ENCODE data around the gene VSIR. TPM values are rescaled to one million over a fixed set of nuclear protein-coding genes. Genes with fewer than 3 reads are reported as not detected.

Gene VSIR
- 100 to 1,000 TPM in 1 of 2 donors, 10 to 100 TPM in 1; 55.2 to 114 TPM for total RNA-seq
- polyA plus RNA-seq, result 100 to 1,000 TPM in 1 of 2 donors, 10 to 100 TPM in 1; 32.3 to 244 TPM
- long read RNA-seq, donor 1, full-length matches to known transcripts, result 13 of 13 reads
- long read RNA-seq, donor 1, partial matches to known transcripts, result 0 of 13 reads
- long read RNA-seq, donor 1, other reads (novel, unspliced or antisense), result 0 of 13 reads
- long read RNA-seq, donor 2, full-length matches to known transcripts, result 2 of 2 reads
- long read RNA-seq, donor 2, partial matches to known transcripts, result 0 of 2 reads
- long read RNA-seq, donor 2, other reads (novel, unspliced or antisense), result 0 of 2 reads
- long read RNA-seq, donor 3, full-length matches to known transcripts, result 4 of 4 reads
- long read RNA-seq, donor 3, partial matches to known transcripts, result 0 of 4 reads
- long read RNA-seq, donor 3, other reads (novel, unspliced or antisense), result 0 of 4 reads
- long read RNA-seq, donor 4, full-length matches to known transcripts, result 2 of 7 reads
- long read RNA-seq, donor 4, partial matches to known transcripts, result 5 of 7 reads
- long read RNA-seq, donor 4, other reads (novel, unspliced or antisense), result 0 of 7 reads
- long read RNA-seq, donor 5, full-length matches to known transcripts, result 12 of 12 reads
- long read RNA-seq, donor 5, partial matches to known transcripts, result 0 of 12 reads
- long read RNA-seq, donor 5, other reads (novel, unspliced or antisense), result 0 of 12 reads

DNA sequence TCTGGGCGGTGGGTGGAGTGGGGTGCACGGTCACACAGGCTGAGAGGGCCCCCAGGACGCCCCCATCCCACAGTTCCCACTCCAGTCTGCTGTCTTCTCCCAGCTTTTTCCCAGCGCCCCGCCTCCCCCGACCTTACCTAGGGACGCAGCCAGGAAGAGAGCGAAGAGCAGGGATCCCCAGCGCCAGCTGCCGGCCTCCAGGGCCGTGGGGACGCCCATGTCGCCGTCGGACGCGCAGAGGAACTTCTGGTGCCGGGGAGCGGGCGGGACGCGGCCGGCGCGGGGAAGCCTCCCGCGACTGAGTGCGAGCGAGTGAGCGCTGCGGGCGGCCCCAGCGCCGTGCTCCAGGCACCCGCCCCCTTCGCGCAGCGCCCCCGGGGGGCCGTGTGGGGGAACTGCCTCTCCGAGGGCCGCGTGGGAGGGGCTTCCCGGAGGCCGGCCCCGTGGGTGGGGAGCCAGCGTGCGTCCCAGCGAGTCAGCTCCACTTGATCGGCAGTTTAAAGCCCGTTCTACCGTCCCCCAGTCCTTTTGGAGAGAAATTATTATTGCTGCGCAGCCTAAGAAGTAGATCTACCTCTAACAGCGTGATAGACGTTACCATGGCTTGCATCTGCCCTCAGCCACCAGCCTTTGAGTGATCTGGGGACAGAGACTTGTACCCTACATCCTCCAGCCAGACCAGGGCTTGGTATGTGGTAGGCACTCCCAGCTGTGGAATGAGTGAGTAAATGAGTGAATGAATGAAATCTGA, at the start of gene VSIR:
Gene VSIR (minus strand): TSS at position 300 of the 751 bp plus-strand sequence. CDS start 81 bp downstream, at position 219.
- 1% methylated on average over 55 of the region's 55 CpGs for WGBS, 2 donors
- peaks cover 0 to 2% (median 0%) of the 10 kb centered on the region in 3 donors for H3K27me3 ChIP-seq (ENCODE audit: control insufficient read depth in 3 of 3, insufficient read depth in 3 of 3, low read length in 2 of 3)
- TF ChIP-seq, protein P1, sequence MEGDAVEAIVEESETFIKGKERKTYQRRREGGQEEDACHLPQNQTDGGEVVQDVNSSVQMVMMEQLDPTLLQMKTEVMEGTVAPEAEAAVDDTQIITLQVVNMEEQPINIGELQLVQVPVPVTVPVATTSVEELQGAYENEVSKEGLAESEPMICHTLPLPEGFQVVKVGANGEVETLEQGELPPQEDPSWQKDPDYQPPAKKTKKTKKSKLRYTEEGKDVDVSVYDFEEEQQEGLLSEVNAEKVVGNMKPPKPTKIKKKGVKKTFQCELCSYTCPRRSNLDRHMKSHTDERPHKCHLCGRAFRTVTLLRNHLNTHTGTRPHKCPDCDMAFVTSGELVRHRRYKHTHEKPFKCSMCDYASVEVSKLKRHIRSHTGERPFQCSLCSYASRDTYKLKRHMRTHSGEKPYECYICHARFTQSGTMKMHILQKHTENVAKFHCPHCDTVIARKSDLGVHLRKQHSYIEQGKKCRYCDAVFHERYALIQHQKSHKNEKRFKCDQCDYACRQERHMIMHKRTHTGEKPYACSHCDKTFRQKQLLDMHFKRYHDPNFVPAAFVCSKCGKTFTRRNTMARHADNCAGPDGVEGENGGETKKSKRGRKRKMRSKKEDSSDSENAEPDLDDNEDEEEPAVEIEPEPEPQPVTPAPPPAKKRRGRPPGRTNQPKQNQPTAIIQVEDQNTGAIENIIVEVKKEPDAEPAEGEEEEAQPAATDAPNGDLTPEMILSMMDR (IDR thresholded peaks at IDR 0.05; ENCODE audit: control extremely low read depth, extremely low read depth), result peak; percentile 77
- H3K4me3 ChIP-seq, result peak within 1 kb of the TSS; percentile 80
- H3K4me1 ChIP-seq (ENCODE audit: control insufficient read depth in 5 of 5, insufficient read depth in 5 of 5, low read length in 5 of 5), result peaks cover 4 to 33% (median 9%) of the 10 kb centered on the region in 5 donors
- H3K27ac ChIP-seq (ENCODE audit: low read depth in 1 of 2, low read length in 1 of 2), result peak within 1 kb of the TSS; percentile 91
- peak; percentile 91 for ATAC-seq (ENCODE audit: insufficient read depth, low FRiP score)
- H3K9ac ChIP-seq (ENCODE audit: insufficient read depth in 1 of 2, low read length in 2 of 2), result peak within 1 kb of the TSS in 1 of 2 donors; percentile 61
- H3K36me3 ChIP-seq (ENCODE audit: control insufficient read depth in 4 of 4, insufficient read depth in 4 of 4, low read length in 4 of 4), result no peaks in the 10 kb centered on the region
- peaks cover 0 to 2% (median 0%) of the 10 kb centered on the region in 4 donors for H3K9me3 ChIP-seq (ENCODE audit: control insufficient read depth in 4 of 4, insufficient read depth in 3 of 4, low read length in 3 of 4)
- DNase-seq, result peak; percentile 79 to 86 (median 84)

DNA sequence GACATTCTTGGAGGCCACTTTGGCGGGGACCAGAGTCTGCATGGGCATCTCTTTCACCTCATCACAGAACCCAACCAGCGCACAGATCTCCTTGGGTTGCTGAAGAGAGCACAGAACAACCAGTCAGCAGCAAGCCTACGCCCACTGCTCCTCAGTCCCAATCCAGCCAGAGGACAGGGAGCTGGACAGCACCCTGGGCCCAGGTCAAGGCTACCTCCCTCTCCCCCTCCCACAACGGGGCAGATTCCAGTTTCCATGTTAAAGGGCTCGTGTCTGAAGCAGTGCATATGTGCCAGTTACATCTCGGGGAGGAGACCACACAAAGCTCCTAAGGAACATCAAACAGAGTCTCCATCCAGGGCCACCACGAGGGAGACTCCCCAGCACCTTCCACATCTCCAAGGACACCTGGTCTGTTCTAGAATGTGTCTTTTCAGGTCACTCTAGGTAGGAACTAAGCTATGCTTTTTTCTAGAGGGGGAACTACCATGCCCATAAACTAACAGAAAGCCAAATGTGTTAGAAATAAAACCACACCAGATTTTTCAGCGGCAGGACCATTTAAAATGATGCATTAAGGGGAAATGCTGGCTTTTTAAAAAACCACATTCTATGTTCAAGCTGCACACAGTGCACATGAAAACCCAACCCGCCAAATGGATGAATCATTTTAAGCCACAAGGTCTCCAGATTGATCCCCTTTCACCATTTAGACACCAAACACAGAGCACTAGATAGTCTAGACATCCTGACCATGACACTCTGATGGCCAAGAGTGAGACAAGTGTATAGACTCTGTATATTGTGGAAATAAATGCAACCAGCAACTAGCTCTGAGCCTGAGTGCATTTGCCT, 48.8 kb upstream of the VSIR start:
- Histone ChIP-seq H3K27me3 (ENCODE audit: control insufficient read depth in 3 of 3, insufficient read depth in 3 of 3, low read length in 2 of 3) (no peaks in the 10 kb centered on the region), H3K4me3 (no peak overlapping the region), H3K4me1 (ENCODE audit: control insufficient read depth in 5 of 5, insufficient read depth in 5 of 5, low read length in 5 of 5) (no peaks in the 10 kb centered on the region), H3K9ac (ENCODE audit: insufficient read depth in 1 of 2, low read length in 2 of 2) (no peak overlapping the region), H3K27ac (ENCODE audit: low read depth in 1 of 2, low read length in 1 of 2) (no peak overlapping the region), H3K36me3 (ENCODE audit: control insufficient read depth in 4 of 4, insufficient read depth in 4 of 4, low read length in 4 of 4) (peaks cover 36 to 84% (median 45%) of the 10 kb centered on the region in 4 donors), H3K9me3 (ENCODE audit: control insufficient read depth in 4 of 4, insufficient read depth in 3 of 4, low read length in 3 of 4) (no peaks in the 10 kb centered on the region)
- ATAC-seq (ENCODE audit: insufficient read depth, low FRiP score) (no peak), DNase-seq (no peak)
- 81 to 82% methylated on average over 9 of the region's 9 CpGs for WGBS, 2 donors
- TF ChIP-seq, protein P1 (IDR thresholded peaks at IDR 0.05; ENCODE audit: control extremely low read depth, extremely low read depth), result no peak

DNA sequence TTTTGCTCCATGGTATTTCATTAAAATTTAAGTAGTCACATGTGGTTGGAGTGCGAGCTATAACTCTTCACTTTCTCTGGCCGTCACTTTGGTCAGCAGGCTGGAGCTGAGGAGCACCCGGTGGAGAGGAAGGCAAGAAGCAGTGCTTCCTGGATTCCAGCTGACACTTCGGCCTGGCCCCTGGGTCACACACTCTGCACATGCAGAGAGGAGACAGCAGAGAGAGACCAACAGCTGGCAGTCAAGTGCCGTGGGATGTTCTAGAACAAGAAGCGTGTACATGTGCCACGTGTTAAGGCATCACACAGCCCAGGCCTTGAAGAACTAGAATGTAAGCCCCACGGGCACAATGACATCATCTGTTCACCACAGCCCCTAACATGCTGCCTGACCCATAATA, 47.6 kb upstream of the VSIR start:
- TF ChIP-seq, protein P1 (IDR thresholded peaks at IDR 0.05; ENCODE audit: control extremely low read depth, extremely low read depth), result no peak
- ATAC-seq (ENCODE audit: insufficient read depth, low FRiP score), result no peak
- 85 to 89% methylated on average over 8 of the region's 8 CpGs for WGBS, 2 donors
- DNase-seq, result no peak
- no peak overlapping the region for H3K27ac ChIP-seq (ENCODE audit: low read depth in 1 of 2, low read length in 1 of 2)
- no peaks in the 10 kb centered on the region for H3K27me3 ChIP-seq (ENCODE audit: control insufficient read depth in 3 of 3, insufficient read depth in 3 of 3, low read length in 2 of 3)
- peaks cover 32 to 86% (median 39%) of the 10 kb centered on the region in 4 donors for H3K36me3 ChIP-seq (ENCODE audit: control insufficient read depth in 4 of 4, insufficient read depth in 4 of 4, low read length in 4 of 4)
- H3K4me3 ChIP-seq, result no peak overlapping the region
- H3K9me3 ChIP-seq (ENCODE audit: control insufficient read depth in 4 of 4, insufficient read depth in 3 of 4, low read length in 3 of 4), result no peaks in the 10 kb centered on the region
- no peak overlapping the region for H3K9ac ChIP-seq (ENCODE audit: insufficient read depth in 1 of 2, low read length in 2 of 2)
- H3K4me1 ChIP-seq (ENCODE audit: control insufficient read depth in 5 of 5, insufficient read depth in 5 of 5, low read length in 5 of 5), result no peaks in the 10 kb centered on the region
